HG02943 (cell line): ENCODE data around the gene DNMBP.
A peak's percentile ranks its signal among the peaks of the same experiment; 100 is the strongest.

Source experiments
- ATAC-seq: cut with Tn5 transposase; IDR thresholded peaks from one replicate; pipeline ENCODE4 v1.9.1; 2021; ENCODE audit warnings: mild to moderate bottlenecking, low read depth, moderate library complexity; ENCODE audit not compliant: unreplicated experiment

The DNMBP gene, protein sequence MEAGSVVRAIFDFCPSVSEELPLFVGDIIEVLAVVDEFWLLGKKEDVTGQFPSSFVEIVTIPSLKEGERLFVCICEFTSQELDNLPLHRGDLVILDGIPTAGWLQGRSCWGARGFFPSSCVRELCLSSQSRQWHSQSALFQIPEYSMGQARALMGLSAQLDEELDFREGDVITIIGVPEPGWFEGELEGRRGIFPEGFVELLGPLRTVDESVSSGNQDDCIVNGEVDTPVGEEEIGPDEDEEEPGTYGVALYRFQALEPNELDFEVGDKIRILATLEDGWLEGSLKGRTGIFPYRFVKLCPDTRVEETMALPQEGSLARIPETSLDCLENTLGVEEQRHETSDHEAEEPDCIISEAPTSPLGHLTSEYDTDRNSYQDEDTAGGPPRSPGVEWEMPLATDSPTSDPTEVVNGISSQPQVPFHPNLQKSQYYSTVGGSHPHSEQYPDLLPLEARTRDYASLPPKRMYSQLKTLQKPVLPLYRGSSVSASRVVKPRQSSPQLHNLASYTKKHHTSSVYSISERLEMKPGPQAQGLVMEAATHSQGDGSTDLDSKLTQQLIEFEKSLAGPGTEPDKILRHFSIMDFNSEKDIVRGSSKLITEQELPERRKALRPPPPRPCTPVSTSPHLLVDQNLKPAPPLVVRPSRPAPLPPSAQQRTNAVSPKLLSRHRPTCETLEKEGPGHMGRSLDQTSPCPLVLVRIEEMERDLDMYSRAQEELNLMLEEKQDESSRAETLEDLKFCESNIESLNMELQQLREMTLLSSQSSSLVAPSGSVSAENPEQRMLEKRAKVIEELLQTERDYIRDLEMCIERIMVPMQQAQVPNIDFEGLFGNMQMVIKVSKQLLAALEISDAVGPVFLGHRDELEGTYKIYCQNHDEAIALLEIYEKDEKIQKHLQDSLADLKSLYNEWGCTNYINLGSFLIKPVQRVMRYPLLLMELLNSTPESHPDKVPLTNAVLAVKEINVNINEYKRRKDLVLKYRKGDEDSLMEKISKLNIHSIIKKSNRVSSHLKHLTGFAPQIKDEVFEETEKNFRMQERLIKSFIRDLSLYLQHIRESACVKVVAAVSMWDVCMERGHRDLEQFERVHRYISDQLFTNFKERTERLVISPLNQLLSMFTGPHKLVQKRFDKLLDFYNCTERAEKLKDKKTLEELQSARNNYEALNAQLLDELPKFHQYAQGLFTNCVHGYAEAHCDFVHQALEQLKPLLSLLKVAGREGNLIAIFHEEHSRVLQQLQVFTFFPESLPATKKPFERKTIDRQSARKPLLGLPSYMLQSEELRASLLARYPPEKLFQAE (N-terminal part only)

DNA sequence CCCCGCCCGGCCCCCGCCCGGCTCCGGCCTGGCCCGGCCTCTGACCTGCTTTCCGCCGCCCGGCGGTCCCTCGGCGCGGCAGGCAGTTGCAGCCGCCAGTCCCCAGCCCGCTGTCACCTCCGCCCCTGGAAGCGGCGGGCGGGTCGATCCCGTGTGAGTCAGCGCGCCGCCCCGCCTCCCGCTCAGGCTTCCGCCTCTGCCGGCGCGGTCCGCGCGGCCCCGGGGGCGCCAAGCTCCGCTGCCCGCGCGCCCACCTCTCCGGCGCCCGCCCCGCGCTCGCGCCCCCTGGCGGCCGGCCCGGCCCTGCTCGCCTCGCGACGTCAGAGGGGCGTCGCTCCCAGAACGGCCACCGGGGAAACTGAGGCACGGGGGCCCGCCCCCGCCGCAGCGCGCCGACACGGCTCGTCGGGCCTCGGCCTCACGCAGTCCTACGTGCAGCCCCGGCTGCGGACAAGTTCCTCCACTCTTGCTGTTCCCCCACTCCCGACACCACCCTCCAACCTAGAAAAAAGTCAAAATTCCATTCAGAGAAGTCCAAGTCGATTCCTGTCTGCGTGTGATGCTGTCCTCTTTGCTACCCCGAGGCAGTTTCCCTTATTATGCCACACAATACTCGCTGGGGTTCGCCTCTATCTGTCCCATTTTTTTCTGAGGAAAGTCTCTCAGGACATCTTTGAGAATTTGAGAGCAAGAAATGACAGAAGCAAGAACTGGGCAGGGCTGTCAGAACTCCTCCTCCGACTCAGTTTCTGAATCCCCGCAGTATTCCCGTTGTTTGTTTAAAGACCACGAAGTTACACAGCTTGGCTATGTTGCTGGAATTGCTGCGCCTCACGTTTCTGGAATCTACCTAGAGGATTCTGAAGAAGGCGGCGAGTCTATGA is at the start of gene DNMBP:
Gene DNMBP (minus strand): TSS at position 155 of the 884 bp plus-strand sequence. CDS start 37,823 bp downstream, outside the sequence.
- peak; percentile 56 for ATAC-seq

DNA sequence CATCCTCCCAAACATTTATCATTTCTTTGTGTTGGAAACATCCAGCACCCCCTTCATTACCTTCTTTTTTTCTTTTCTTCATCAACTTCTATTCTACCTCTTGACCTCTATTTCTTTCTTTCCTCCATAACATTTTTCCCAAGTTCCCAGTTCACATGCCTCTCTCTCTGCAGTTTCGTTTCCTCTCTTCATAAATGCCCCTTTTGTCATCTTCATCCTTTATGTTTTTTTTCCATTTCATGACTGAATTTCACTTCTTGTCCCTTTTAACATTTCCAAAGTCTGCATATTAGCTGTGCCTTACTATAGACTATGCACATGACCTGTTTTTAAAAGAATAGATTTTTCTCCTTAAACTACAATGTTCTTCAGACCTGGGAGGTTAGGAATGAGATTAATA is 48.2 kb upstream of the DNMBP start:
- ATAC-seq, result no peak

DNA sequence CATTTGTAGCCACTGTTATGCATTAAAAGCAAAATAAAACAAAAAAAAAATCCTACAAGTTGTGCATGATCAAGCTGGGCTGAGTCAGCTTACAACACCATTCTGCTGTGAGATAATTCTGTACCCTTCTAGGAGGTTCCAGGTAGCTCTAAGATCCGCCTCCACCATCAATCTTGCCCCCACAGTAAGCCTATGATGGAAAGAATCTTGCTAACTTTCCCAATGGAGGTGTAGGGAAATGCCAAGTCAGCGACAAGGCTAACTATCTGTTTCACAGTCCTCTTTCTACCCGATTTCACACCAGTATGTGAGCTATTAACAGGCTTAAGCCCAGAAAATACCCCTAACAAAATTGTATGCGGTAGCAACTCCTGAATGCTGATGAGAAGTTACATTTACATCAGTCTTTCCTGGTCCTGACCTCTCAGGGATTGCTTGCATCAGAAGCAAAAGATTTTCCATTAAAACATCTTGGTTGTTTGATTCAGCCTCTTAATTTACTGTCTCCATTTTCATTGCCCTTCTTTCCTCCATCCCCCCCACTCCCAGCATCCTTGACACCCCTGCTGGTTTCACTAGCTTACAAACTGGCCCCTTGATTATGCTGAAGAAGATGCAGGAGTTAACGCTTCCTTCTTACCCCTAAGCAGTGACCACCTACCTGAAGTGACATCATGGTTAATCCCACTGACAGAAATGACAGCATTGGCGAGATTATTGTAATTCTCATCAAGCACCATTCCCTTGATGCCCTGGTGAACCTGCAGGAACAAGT is 44.1 kb upstream of the DNMBP start:
- ATAC-seq, result no peak

DNA sequence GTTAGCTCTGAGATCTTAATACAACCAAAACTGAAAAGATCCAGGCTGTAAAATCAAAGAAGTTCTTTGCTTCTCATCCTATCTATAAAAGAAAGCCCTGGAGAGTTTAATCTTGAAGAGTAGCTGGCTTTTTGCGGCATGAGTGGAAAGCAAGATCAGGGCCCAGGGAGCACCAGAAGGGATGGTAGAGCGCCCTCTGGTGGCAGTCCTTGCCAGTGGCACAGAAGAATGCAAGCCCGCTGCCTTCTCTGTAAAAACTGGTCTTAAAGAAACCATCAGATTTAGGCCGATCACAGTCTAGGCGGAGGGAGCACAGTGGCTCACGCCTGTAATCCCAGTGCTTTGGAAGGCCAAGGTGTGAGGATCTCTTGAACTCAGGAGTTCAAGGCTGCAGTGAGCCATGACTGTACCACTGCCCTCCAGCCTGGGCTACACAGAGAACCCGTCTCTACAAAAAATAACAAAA is 36.3 kb upstream of the DNMBP start:
- ATAC-seq, result no peak

DNA sequence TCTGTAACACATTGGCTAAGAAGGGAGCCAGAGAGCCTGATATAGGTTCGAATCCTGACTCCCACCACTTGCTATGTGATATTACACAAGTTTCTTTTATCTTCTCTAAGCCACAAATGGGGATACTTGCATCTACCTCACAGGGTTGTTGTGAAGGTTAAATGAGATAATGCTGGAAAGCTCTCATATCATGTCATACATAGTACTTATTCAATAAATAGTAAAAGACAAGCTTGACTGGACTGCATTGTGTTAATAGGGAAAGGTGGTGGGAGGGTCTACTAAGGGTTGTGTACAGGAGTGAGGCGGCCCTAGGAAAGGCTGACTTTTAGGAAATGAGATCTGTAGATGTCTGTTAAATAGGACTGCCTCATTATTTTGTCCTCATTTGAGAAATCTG is 35.8 kb upstream of the DNMBP start:
- no peak for ATAC-seq

DNA sequence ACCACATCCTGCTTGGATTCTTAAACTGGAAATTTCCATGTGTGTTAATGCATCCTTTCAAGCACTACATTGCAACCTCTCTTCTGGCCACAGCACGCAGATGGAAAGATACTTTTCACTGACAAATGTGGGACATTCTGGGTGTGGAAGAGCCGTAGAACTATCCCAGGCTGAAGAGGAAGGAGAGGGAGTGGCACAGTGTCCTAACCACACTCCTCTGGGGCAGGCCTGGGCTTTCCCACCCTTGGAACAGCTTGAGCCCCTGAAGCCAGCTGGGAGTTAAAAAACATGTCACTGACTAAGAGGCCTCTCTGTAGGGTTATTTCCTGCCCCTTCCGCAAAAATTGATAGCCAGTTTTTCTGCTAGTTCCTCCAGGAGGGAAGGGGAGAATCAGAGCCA is 34.0 kb upstream of the DNMBP start:
- ATAC-seq, result no peak

DNA sequence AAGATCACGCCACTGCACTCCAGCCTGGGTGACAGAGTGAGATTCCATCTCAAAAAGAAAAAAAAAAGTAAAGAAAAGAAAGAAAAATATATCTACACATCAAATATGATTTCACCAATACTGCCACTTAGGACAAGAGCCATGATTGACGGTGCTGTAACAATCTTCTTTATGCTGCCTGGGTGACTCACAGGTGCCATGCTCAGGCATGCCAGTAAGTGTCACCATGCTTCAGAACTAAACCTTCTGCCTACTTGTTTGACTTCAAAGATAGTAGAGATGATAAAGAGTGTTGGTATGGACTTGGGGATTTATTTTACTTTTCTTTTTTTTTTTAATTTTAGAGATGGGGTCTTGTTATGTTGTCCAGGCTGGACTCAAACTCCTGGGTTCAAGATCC is 33.6 kb upstream of the DNMBP start:
- ATAC-seq, result no peak

DNA sequence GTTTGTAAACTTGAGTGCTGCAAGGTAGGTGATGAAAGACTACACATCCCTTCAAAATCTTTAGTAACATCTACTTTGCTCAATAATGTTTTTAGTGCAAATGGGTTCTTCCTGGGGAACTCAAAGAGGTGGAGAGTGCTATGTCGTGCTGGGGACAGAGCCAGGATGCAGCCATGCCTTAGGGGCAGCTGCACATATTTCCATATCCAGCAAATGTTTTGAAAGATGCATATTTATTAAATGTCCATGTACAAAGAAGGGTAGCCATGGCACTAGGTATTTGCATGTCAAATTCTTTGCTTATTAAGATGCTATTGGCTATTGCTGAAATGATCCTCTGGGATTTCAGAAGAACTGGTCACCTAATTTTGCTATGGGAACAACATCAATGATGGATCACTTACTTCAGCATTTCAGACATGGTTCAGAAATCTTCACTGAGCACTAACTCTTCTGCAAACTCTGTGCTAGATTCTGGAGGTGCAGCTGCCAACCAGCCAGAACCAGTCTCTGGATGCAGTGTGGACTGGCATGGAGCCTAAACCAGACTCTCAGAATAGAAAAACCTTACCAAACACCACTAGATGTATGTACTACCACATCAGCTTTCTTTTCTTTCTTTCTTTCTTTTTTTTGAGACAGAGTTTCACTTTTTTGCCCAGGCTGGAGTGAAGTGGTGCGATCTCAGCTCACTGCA is 31.7 kb upstream of the DNMBP start:
- ATAC-seq, result no peak

DNA sequence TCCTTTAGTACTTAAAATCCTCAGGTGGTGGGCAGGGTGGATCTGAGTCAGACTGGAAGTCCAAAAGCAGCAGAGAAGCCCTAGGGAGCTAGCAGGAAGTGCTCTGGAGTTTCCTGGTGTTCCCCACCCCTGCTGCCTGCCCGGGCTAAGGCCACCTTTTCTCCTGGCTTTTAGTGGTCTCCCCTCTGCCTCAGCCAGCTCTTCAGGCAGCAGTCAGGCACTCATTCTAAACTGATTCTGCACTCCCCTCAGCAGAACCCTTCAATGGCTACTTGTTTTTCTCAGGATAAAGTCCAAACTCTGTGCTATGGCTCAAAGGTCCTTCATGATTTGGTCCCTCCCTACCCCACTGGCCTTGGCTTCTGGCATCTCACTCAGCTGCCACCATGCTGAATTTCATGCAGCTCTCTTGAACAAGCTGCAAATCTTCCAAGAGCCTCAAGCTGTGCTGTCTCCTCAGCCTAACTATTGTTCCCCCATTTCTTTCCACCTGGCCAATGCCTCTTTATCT is 28.9 kb upstream of the DNMBP start:
- ATAC-seq, result no peak

DNA sequence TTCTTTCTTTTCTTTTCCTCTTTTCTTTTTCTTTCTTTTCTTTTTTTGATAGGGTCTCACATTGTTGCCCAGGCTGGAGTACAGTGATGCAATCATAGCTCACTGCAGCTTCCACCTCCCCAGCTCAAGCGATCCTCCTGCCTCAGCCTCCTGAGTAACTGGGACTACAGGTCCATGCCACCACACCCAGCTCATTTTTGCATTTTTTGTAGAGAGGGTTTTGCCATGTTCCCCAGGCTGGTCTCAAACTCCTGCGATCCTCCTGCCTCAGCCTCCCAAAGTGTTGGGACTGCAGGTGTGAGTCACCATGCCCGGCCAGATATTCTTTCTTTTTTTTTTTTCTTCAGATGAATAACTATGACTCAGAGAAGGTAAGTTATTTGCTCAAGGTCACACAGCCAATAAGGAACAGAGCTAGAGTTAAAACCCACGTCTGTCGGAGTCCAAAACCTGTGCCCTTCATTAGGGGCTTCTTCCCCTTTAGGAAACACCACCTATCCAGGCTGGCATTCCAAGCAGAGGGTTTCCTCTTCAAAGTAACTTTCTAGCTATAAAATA is 28.1 kb upstream of the DNMBP start:
- ATAC-seq, result no peak

DNA sequence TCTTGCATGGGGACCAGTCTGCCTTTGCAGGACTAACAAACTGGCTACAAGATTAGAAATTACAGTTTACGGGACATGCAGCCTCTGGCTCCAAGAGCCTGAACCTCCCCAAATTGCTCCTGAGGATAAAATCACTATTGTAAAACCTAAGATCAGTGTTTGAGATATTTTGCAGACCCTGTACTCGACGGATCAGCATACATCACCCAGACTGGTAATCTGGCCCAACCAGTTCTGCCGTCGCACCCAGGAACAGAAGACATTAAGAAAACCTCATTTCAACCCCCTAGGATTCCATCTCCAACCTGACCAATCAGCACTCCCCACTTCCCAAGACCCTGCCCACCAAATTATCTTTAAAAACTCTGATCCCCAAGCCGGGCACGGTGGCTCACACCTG is 27.1 kb upstream of the DNMBP start:
- ATAC-seq, result no peak

DNA sequence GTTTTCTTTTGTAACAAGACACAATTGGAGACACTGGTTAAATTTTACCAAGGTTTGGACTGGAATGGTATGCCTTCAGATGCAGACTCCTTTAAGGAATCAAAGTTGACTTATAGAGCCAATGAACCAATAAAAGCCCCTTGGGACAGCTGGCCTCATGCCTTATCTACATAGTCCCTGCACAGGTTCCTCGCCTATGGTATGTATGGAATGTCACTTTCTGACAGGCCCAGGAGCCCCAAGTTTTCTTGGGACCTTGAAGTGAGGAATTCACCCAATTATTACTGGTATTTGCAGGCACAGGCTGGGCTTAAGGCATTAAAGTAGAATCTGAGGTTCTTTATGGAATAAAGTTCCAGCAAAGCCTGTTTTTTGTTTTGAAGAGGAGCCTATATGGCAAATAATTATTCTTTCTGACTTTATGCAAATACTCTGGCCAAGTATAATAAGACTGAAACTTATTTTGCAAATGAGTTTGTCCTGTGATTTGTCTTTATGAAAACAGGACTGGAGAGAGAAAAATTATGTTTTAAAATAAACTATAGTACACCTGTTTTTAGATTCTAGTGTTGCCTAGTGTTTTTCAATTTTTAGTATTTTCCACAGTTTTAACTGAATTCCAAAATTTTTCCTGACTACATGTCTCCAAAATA is 24.1 kb upstream of the DNMBP start:
- no peak for ATAC-seq

DNA sequence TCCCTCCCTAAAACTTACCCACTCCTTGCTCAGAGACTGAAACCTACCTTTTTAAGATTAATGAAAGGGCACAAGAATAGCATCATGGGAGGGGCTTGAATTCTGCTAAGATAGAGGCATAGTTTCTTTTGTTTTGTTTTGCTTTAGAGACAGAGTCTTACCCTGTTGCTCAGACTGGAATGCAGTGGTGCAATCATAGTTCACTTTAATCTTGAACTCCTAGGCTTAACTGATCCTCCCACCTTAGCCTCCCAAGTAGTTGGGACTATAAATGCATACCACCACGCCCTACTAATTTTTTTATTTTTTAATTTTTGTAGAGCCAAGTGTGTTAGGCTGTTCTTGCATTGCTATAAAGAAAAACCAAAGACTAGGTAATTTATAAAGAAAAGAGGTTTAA is 17.7 kb upstream of the DNMBP start:
- no peak for ATAC-seq

DNA sequence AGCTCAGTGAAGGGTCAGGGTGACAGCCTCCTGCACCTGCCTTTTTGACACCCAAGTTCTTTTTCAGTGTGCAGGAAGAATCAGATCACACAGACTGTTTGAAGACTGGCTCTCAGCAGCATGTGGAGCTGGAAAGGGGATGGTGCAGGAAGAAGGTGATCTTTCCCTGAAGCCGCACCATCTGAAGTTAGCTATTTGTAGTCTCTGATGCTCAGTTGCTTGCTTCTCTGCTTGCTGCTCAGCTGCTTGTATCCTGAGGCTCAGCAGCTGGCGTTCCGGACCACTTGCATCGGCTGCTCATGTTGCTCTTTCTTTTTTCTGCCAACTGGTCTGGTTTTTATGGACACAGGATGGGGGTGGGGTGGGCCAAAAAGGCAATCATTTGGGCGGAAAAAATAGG is 15.8 kb upstream of the DNMBP start:
- ATAC-seq, result no peak

DNA sequence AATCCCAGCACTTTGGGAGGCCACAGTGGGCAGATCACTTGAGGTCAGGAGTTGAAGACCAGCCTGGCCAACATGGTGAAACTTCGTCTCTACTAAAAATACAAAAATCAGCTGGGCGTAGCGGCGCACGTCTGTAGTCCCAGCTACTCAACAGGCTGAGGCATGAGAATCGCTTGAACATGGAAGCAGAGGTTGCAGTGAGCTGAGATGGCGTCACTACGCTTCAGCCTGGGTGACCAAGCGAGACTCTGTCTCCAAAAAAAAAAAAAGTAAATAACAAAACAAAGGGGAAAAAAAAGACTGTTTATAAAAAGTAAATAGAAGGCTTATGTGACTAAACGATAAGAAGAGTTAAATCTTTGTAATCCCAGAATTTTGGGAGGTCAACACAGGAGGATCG is 15.0 kb upstream of the DNMBP start:
- no peak for ATAC-seq

DNA sequence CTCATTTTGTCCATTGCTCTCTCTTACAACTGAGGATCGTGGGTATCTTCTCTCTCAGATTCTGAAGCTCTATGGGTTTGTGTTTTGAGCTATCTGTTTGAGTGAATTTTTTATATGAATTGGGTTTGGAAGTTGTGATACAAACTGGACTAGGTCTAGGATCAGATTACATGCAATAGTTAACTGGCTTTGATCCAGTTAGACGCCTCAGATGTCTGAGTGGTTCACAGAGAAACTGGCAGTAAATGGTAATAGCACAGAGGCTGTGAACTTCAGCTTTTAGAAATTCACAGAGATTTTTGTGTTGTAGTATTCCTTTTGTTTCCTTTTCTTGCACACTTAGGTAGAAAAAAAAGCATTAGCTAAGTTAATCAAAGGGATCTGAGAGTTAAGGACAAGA is 12.7 kb upstream of the DNMBP start:
- ATAC-seq, result no peak

DNA sequence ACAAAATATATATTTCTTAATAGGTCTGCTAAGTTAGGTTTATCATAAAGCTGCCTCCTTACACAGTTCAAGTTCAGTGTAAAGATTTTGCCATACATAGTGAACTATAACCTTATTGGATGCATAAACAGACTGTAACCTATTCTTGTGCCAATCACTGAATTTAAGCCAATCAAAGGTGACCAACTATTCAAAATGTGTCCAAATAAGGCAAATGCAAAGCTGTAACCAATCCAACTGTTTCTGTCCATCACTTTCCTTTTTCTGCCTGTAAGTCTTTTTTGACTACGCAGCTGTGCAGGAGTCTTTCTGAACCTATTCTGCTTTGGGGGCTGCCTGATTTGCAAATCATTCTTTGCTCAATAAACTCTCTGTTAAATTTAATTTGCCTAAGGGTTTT is 11.6 kb upstream of the DNMBP start:
- ATAC-seq, result no peak
